Measurements from ENCODE around the gene CDC20B. TPM values are rescaled to one million over a fixed set of nuclear protein-coding genes. Genes with fewer than 3 reads are reported as not detected.
"Not testable (repeated sequence)": the region's sequence is repeated elsewhere in the genome, so short reads cannot be mapped to it uniquely, and the experiment has no call there.

The CDC20B gene
- total RNA-seq, 2 experiments from 2014 or later, result not detected

GRCh38 chr5:55123365-55123764 lies 49.6 kb downstream of the CDC20B start:
- H3K9me3 Mint-ChIP-seq, result no peaks in the 10 kb centered on the region
- H3K27me3 Mint-ChIP-seq, result no peaks in the 10 kb centered on the region
- intact Hi-C loops (cut with micrococcal nuclease), result no loop called here
- no peak for DNase-seq
- H3K27ac Mint-ChIP-seq, result no peak overlapping the region
- H3K36me3 Mint-ChIP-seq, result no peaks in the 10 kb centered on the region
- POLR2A ChIA-PET, result no interaction called here
- CTCF ChIA-PET, result interaction anchor here (1.8 kb wide), 1 partner anchor 179 kb away, joined by 6 read pairs; no protein-coding TSS in a partner anchor
- H3K4me1 Mint-ChIP-seq (ENCODE audit: low read depth), result no peaks in the 10 kb centered on the region
- H3K4me3 Mint-ChIP-seq, result no peak overlapping the region

- ChIA-PET POLR2A (no interaction called here), CTCF (interaction anchor here (0.7 kb wide), 1 partner anchor 9 kb away, joined by 3 read pairs; no protein-coding TSS in a partner anchor)
- H3K4me3 Mint-ChIP-seq, result no peak overlapping the region
- H3K9me3 Mint-ChIP-seq, result no peaks in the 10 kb centered on the region
- H3K27me3 Mint-ChIP-seq, result no peaks in the 10 kb centered on the region
- intact Hi-C loops (cut with micrococcal nuclease), result no loop called here
- no peaks in the 10 kb centered on the region for H3K36me3 Mint-ChIP-seq
- no peak overlapping the region for H3K27ac Mint-ChIP-seq
- peaks cover 17% of the 10 kb centered on the region for H3K4me1 Mint-ChIP-seq (ENCODE audit: low read depth)
- DNase-seq, result no peak
Observed at GRCh38 chr5:55114061-55114460, 58.9 kb downstream of the CDC20B start.

- Mint-ChIP-seq H3K4me1 (ENCODE audit: low read depth) (peaks cover 17% of the 10 kb centered on the region), H3K4me3 (no peak overlapping the region), H3K36me3 (peaks cover 2% of the 10 kb centered on the region), H3K27ac (no peak overlapping the region), H3K27me3 (no peaks in the 10 kb centered on the region), H3K9me3 (no peaks in the 10 kb centered on the region)
- CTCF ChIA-PET, result no interaction called here
- DNase-seq, result no peak
- intact Hi-C loops (cut with micrococcal nuclease), result no loop called here
- POLR2A ChIA-PET, result no interaction called here
Observed at GRCh38 chr5:55113327-55113726, 59.6 kb downstream of the CDC20B start.

GRCh38 chr5:55110217-55110616 lies 62.8 kb downstream of the CDC20B start:
- intact Hi-C loops (cut with micrococcal nuclease), result no loop called here
- ChIA-PET POLR2A (no interaction called here), CTCF (no interaction called here)
- no peak overlapping the region for H3K27ac Mint-ChIP-seq
- DNase-seq, result no peak
- no peak overlapping the region for H3K4me3 Mint-ChIP-seq
- H3K36me3 Mint-ChIP-seq, result peaks cover 2% of the 10 kb centered on the region
- no peaks in the 10 kb centered on the region for H3K9me3 Mint-ChIP-seq
- no peaks in the 10 kb centered on the region for H3K27me3 Mint-ChIP-seq
- H3K4me1 Mint-ChIP-seq (ENCODE audit: low read depth), result peaks cover 23% of the 10 kb centered on the region

- Mint-ChIP-seq H3K27ac (no peak overlapping the region), H3K9me3 (no peaks in the 10 kb centered on the region), H3K36me3 (peaks cover 2% of the 10 kb centered on the region), H3K4me1 (ENCODE audit: low read depth) (peaks cover 36% of the 10 kb centered on the region), H3K4me3 (no peak overlapping the region), H3K27me3 (peaks cover 2% of the 10 kb centered on the region)
- intact Hi-C loops (cut with micrococcal nuclease), result no loop called here
- DNase-seq, result no peak
- ChIA-PET CTCF (interaction anchor here (0.7 to 1.6 kb wide), 2 partner anchors 51 to 165 kb away, joined by 4 to 9 read pairs; partner anchors contain the start of gene GPX8), POLR2A (no interaction called here)
Observed at GRCh38 chr5:55108661-55109060, 64.3 kb downstream of the CDC20B start.

GRCh38 chr5:55105976-55106375 lies 67.0 kb downstream of the CDC20B start:
- CTCF ChIA-PET, result interaction anchor here (1.2 kb wide), 1 partner anchor 162 kb away, joined by 5 read pairs; no protein-coding TSS in a partner anchor
- peaks cover 44% of the 10 kb centered on the region for H3K4me1 Mint-ChIP-seq (ENCODE audit: low read depth)
- H3K36me3 Mint-ChIP-seq, H3K9me3 Mint-ChIP-seq, DNase-seq, H3K27me3 Mint-ChIP-seq, POLR2A ChIA-PET, H3K27ac Mint-ChIP-seq, H3K4me3 Mint-ChIP-seq: not testable (repeated sequence)
- intact Hi-C loops (cut with micrococcal nuclease), result loop anchor here (2.0 kb wide), 1 partner anchor 35 kb away; no protein-coding TSS in a partner anchor

- H3K27me3 Mint-ChIP-seq, result peaks cover 2% of the 10 kb centered on the region
- ChIA-PET CTCF (interaction anchor here (0.8 to 1.0 kb wide), 2 partner anchors 9 to 41 kb away, joined by 3 read pairs; no protein-coding TSS in a partner anchor), POLR2A (no interaction called here)
- H3K27ac Mint-ChIP-seq, result no peak overlapping the region
- intact Hi-C loops (cut with micrococcal nuclease), result loop anchor here (2.0 to 5.0 kb wide), 2 partner anchors 36 to 43 kb away; no protein-coding TSS in a partner anchor
- DNase-seq, result no peak
- H3K9me3 Mint-ChIP-seq, result peaks cover 11% of the 10 kb centered on the region
- H3K4me1 Mint-ChIP-seq (ENCODE audit: low read depth), result peaks cover 49% of the 10 kb centered on the region
- peaks cover 9% of the 10 kb centered on the region for H3K36me3 Mint-ChIP-seq
- H3K4me3 Mint-ChIP-seq, result no peak overlapping the region
Observed at GRCh38 chr5:55104946-55105701, 67.9 kb downstream of the CDC20B start.

- DNase-seq, result no peak
- ChIA-PET CTCF (interaction anchor here (0.6 to 1.1 kb wide), 6 partner anchors 42 to 614 kb away, joined by 3 to 4 read pairs (median 3); no protein-coding TSS in a partner anchor), POLR2A (interaction anchor here (1.1 kb wide), 1 partner anchor 67 kb away, joined by 5 read pairs; no protein-coding TSS in a partner anchor)
- intact Hi-C loops (cut with micrococcal nuclease), result loop anchor here (2.0 to 5.0 kb wide), 2 partner anchors 37 to 42 kb away; no protein-coding TSS in a partner anchor
- peaks cover 13% of the 10 kb centered on the region for H3K9me3 Mint-ChIP-seq
- H3K36me3 Mint-ChIP-seq, result peaks cover 11% of the 10 kb centered on the region
- peak overlapping the region; percentile 40 for H3K27ac Mint-ChIP-seq
- peaks cover 51% of the 10 kb centered on the region for H3K4me1 Mint-ChIP-seq (ENCODE audit: low read depth)
- peaks cover 2% of the 10 kb centered on the region for H3K27me3 Mint-ChIP-seq
- peak overlapping the region; percentile 59 for H3K4me3 Mint-ChIP-seq
Observed at GRCh38 chr5:55104036-55104772, 68.8 kb downstream of the CDC20B start.

- intact Hi-C loops (cut with micrococcal nuclease), result loop anchor here (1.0 to 5.0 kb wide), 5 partner anchors 30 to 199 kb away; partner anchors contain the start of gene GZMK
- POLR2A ChIA-PET, result interaction anchor here (1.6 kb wide), 1 partner anchor 65 kb away, joined by 5 read pairs; no protein-coding TSS in a partner anchor
- peaks cover 24% of the 10 kb centered on the region for H3K9me3 Mint-ChIP-seq
- peak within 1 kb of the TSS; percentile 59 for H3K4me3 Mint-ChIP-seq
- H3K27me3 Mint-ChIP-seq, result peaks cover 2% of the 10 kb centered on the region
- peak within 1 kb of the TSS; percentile 77 for H3K27ac Mint-ChIP-seq
- H3K4me1 Mint-ChIP-seq (ENCODE audit: low read depth), result peaks cover 65% of the 10 kb centered on the region
- H3K36me3 Mint-ChIP-seq, result peaks cover 19% of the 10 kb centered on the region
- peak; percentile 39 for DNase-seq
- CTCF ChIA-PET, result interaction anchor here (0.8 to 1.6 kb wide), 2 partner anchors 65 to 77 kb away, joined by 3 to 5 read pairs; no protein-coding TSS in a partner anchor
Observed at GRCh38 chr5:55102348-55102747, 70.6 kb downstream of the CDC20B start, which contains the start of gene GZMA. Gene GZMA (plus strand): TSS chr5:55102646. CDS start chr5:55102683, 37 bp downstream.

- Mint-ChIP-seq H3K27ac (peak overlapping the region; percentile 77), H3K4me3 (peak overlapping the region; percentile 45), H3K36me3 (peaks cover 19% of the 10 kb centered on the region), H3K9me3 (peaks cover 24% of the 10 kb centered on the region), H3K27me3 (peaks cover 2% of the 10 kb centered on the region), H3K4me1 (ENCODE audit: low read depth) (peaks cover 71% of the 10 kb centered on the region)
- peak; percentile 14 for DNase-seq
- ChIA-PET POLR2A (interaction anchor here (1.6 kb wide), 1 partner anchor 64 kb away, joined by 5 read pairs; no protein-coding TSS in a partner anchor), CTCF (interaction anchor here (0.8 to 1.6 kb wide), 2 partner anchors 64 to 76 kb away, joined by 3 to 5 read pairs; no protein-coding TSS in a partner anchor)
- intact Hi-C loops (cut with micrococcal nuclease), result loop anchor here (1.0 to 5.0 kb wide), 5 partner anchors 29 to 198 kb away; partner anchors contain the start of gene GZMK
Observed at GRCh38 chr5:55101556-55102276, 71.3 kb downstream of the CDC20B start.

GRCh38 chr5:55101148-55101547 lies 71.8 kb downstream of the CDC20B start:
- DNase-seq, H3K27ac Mint-ChIP-seq, H3K27me3 Mint-ChIP-seq, CTCF ChIA-PET, H3K4me3 Mint-ChIP-seq: not testable (repeated sequence)
- peaks cover 24% of the 10 kb centered on the region for H3K9me3 Mint-ChIP-seq
- H3K36me3 Mint-ChIP-seq, result peaks cover 19% of the 10 kb centered on the region
- H3K4me1 Mint-ChIP-seq (ENCODE audit: low read depth), result peaks cover 73% of the 10 kb centered on the region
- POLR2A ChIA-PET, result interaction anchor here (1.6 kb wide), 1 partner anchor 64 kb away, joined by 5 read pairs; no protein-coding TSS in a partner anchor
- intact Hi-C loops (cut with micrococcal nuclease), result loop anchor here (5.0 kb wide), 1 partner anchor 39 kb away; no protein-coding TSS in a partner anchor
